Caco-2 (cell line): ENCODE data around the gene SLC25A34. TPM values are rescaled to one million over a fixed set of nuclear protein-coding genes. Genes with fewer than 3 reads are reported as not detected.

Source experiments
- BruUV-seq: library from RNA; stranded (reverse); fragments of 400-500 nt; replicated peaks from 2 replicates; lab custom pipeline; 2021; lab: Mats Ljungman, UMichigan
- CTCF ChIA-PET: fragments of 300-600 bp; sonication (Branson Sonifier 250); formaldehyde crosslinking; loops from one replicate; lab custom pipeline; 2022; ENCODE audit warnings: antibody characterized with exemption; lab: Charles Lee
- POLR2A ChIA-PET: fragments of 300-600 bp; sonication (Branson Sonifier 250); formaldehyde crosslinking; loops from one replicate; lab custom pipeline; 2022; ENCODE audit warnings: antibody characterized with exemption; lab: Charles Lee
- DNase-seq, 2 experiments: peaks; one replicate each; pipeline versions ENCODE4 v3.0.0 to v3.0.0-alpha.2; 2020 to 2022
- H3K27me3 ChIP-seq: replicated peaks from 2 replicates; pipeline ENCODE4 v1.6.0; 2011; ENCODE audit warnings: low read length; ENCODE audit not compliant: control insufficient read depth, insufficient read depth
- H3K36me3 ChIP-seq: 2 replicates; pipeline ENCODE4 v1.5.1; 2011; ENCODE audit warnings: low read length; ENCODE audit not compliant: control insufficient read depth, insufficient read depth
- H3K4me1 ChIP-seq: fragments of 250-450 bp; sonication (Bioruptor Pico); 2 replicates; pipeline ENCODE4 v1.5.1; 2020; ENCODE audit warnings: mild to moderate bottlenecking
- H3K4me3 ChIP-seq: 2 replicates; pipeline ENCODE4 v1.5.1; 2011; ENCODE audit warnings: low read depth, mild to moderate bottlenecking, control low read depth, low read length
- H3K9me3 ChIP-seq: fragments of 250-450 bp; sonication (Bioruptor Pico); 2 replicates; pipeline ENCODE4 v1.5.1; 2020; ENCODE audit warnings: mild to moderate bottlenecking, moderate library complexity
- H3K27ac Mint-ChIP-seq: one replicate; pipeline ENCODE4 v1.8.0; 2022; ENCODE audit warnings: mixed read lengths; ENCODE audit not compliant: unreplicated experiment
- H3K27me3 Mint-ChIP-seq: one replicate; pipeline ENCODE4 v1.8.0; 2022; ENCODE audit warnings: mixed read lengths; ENCODE audit not compliant: insufficient read depth, unreplicated experiment
- H3K36me3 Mint-ChIP-seq: one replicate; pipeline ENCODE4 v1.8.0; 2022; ENCODE audit warnings: mild to moderate bottlenecking, mixed read lengths; ENCODE audit not compliant: insufficient read depth, unreplicated experiment
- H3K4me1 Mint-ChIP-seq: one replicate; pipeline ENCODE4 v1.8.0; 2022; ENCODE audit warnings: low read depth, mixed read lengths; ENCODE audit not compliant: unreplicated experiment
- H3K4me3 Mint-ChIP-seq: one replicate; pipeline ENCODE4 v1.8.0; 2022; ENCODE audit warnings: mild to moderate bottlenecking, moderate library complexity, mixed read lengths; ENCODE audit not compliant: unreplicated experiment
- H3K9me3 Mint-ChIP-seq: one replicate; pipeline ENCODE4 v1.8.0; 2022; ENCODE audit warnings: mixed read lengths; ENCODE audit not compliant: unreplicated experiment
- CTCF ChIP-seq, 2 experiments: fragments of 200-600 bp in 1 of 2; IDR thresholded peaks; 1 replicate in 1 of 2; 2 replicates in 1 of 2; pipeline versions ENCODE4 v1.5.1 to v1.8.0; 2011 to 2022; ENCODE audit warnings: antibody characterized with exemption in 1 of 2, control low read depth in 1 of 2, inconsistent platforms in 1 of 2, low read depth in 1 of 2, low read length in 1 of 2, mild to moderate bottlenecking in 1 of 2, moderate library complexity in 1 of 2; ENCODE audit not compliant: insufficient read depth in 1 of 2, severe bottlenecking in 1 of 2, unreplicated experiment in 1 of 2
- intact Hi-C: fragments of 100-400 bp; cut with micrococcal nuclease; formaldehyde crosslinking; loops from one replicate; pipeline ENCODE4 v1.10.0; 2022; ENCODE audit not compliant: unreplicated experiment
- total RNA-seq: library from RNA; stranded (reverse); gene quantifications from 2 replicates; pipeline ENCODE4 v1.2.3, GENCODE V29; 2022

SLC25A34 gene
- total RNA-seq, 1 experiment from 2014 or later, result 1.1 TPM

DNA sequence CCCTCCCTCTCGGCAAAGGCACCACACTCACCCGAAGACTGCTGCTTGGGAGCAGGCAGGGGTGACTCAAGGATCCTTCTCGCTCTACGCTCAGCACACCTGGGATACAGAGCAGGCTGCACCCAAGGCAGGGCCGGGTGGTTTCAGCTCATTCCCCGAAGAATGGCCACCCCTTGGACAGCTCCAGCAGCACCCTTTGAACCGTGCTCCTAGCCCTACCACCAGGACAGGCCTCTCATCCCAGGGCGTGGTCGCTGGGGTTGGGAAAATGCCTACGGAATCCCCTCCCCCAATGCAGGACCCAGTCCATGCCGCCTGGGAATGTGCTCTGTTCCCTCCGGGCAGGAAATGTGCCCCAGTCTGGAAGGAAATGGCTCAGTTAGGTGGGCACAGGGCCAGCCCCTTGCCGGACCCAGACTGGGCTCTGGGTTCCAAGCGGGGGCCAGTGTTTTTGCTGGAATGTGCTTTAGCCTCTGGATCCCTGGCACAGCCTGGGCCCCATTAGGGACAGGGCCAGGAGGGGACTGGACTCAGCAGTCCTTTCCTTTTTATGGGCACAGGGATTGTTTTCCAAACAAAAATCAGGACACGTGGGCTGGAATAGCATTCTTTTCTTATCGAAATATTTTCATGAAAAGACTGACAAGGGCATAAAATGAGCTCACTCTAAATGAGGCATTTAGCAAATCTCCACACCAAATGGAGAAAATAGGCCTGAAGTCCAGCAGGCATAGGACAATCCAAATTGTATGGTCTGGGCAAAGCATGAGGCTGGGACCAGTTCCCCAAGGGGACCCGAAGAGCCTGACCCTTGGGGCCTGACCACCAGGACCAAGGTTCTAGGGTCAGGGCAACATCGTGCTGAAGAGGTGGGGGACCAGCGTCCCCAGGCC is 13.6 kb downstream of the SLC25A34 start:
- DNase-seq, result no peak
- no TSS peak for BruUV-seq
- Histone ChIP-seq H3K9me3 (no peaks in the 10 kb centered on the region), H3K4me3 (no peak overlapping the region), H3K4me1 (peaks cover 8% of the 10 kb centered on the region), H3K27me3 (no peaks in the 10 kb centered on the region), H3K36me3 (no peaks in the 10 kb centered on the region)
- Mint-ChIP-seq H3K27ac (no peak overlapping the region), H3K27me3 (no peaks in the 10 kb centered on the region), H3K4me3 (no peak overlapping the region), H3K9me3 (no peaks in the 10 kb centered on the region), H3K36me3 (no peaks in the 10 kb centered on the region), H3K4me1 (no peaks in the 10 kb centered on the region)
- no peak for TF ChIP-seq CTCF (IDR thresholded peaks at IDR 0.05; ENCODE audit: insufficient read depth in 1 of 2, low read depth in 1 of 2, low read length in 1 of 2, severe bottlenecking in 1 of 2, unreplicated experiment in 1 of 2)
- intact Hi-C loops, result loop anchor here (10.0 kb wide), 1 partner anchor 65 kb away; the partner anchor contains the start of gene PLEKHM2
- CTCF ChIA-PET, result no interaction called here
- POLR2A ChIA-PET, result no interaction called here

- H3K4me1 ChIP-seq, result peaks cover 8% of the 10 kb centered on the region
- intact Hi-C loops, result no loop called here
- Mint-ChIP-seq H3K4me3 (no peak overlapping the region), H3K27me3 (no peaks in the 10 kb centered on the region), H3K9me3 (no peaks in the 10 kb centered on the region), H3K36me3 (no peaks in the 10 kb centered on the region), H3K4me1 (peaks cover 6% of the 10 kb centered on the region), H3K27ac (no peak overlapping the region)
- H3K27me3 ChIP-seq, result no peaks in the 10 kb centered on the region
- DNase-seq, result no peak
- no peak for TF ChIP-seq CTCF (IDR thresholded peaks at IDR 0.05; ENCODE audit: insufficient read depth in 1 of 2, low read depth in 1 of 2, low read length in 1 of 2, severe bottlenecking in 1 of 2, unreplicated experiment in 1 of 2)
- no peak overlapping the region for H3K4me3 ChIP-seq
- ChIA-PET POLR2A (no interaction called here), CTCF (no interaction called here)
- H3K36me3 ChIP-seq, result no peaks in the 10 kb centered on the region
- BruUV-seq, result no TSS peak
- H3K9me3 ChIP-seq, result no peaks in the 10 kb centered on the region
Observed at GRCh38 chr1:15750924-15751323, 14.9 kb downstream of the SLC25A34 start.

DNA sequence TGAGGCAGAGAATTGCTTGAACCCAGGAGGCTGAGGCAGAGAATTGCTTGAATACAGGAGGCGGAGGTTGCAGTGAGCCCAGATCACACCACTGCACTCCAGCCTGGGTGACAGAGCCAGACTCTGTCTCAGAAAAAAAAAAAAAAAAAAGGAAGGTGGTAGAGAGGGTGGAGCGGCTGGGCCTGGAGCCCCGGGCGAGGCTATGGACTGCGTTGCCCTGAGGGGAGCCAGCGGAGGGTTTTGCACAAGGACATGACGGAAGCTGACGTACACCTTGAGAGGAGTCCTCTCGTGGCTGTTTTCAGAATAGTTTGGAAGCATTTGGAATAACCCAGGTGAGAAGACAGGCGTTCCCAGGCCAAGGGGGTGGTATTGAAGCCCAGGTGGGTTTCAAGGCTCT is 15.7 kb downstream of the SLC25A34 start:
- intact Hi-C loops, result no loop called here
- H3K36me3 ChIP-seq, result no peaks in the 10 kb centered on the region
- no peaks in the 10 kb centered on the region for H3K9me3 ChIP-seq
- H3K4me3 ChIP-seq, result no peak overlapping the region
- Mint-ChIP-seq H3K4me1 (peaks cover 8% of the 10 kb centered on the region), H3K36me3 (no peaks in the 10 kb centered on the region), H3K9me3 (no peaks in the 10 kb centered on the region), H3K4me3 (no peak overlapping the region), H3K27ac (no peak overlapping the region), H3K27me3 (no peaks in the 10 kb centered on the region)
- CTCF ChIA-PET, result no interaction called here
- no peak for TF ChIP-seq CTCF (IDR thresholded peaks at IDR 0.05; ENCODE audit: insufficient read depth in 1 of 2, low read depth in 1 of 2, low read length in 1 of 2, severe bottlenecking in 1 of 2, unreplicated experiment in 1 of 2)
- POLR2A ChIA-PET, result no interaction called here
- no peak for DNase-seq
- BruUV-seq, result no TSS peak
- H3K4me1 ChIP-seq, result peaks cover 8% of the 10 kb centered on the region
- no peaks in the 10 kb centered on the region for H3K27me3 ChIP-seq
